Stimulated activated CD4-positive, alpha-beta T cell treated with anti-CD3 and anti-CD28 coated beads, Interleukin-15, amount 100 ng/mL, for 1 hour (primary cell): ENCODE results near the gene CHAT.

Experiments used
- DNase-seq, 2 donors: peaks; one replicate each; pipeline ENCODE4 v3.0.0-alpha.2; 2020; ENCODE audit warnings: low read depth in 1 of 2, low spot score in 1 of 2

Gene CHAT

DNA sequence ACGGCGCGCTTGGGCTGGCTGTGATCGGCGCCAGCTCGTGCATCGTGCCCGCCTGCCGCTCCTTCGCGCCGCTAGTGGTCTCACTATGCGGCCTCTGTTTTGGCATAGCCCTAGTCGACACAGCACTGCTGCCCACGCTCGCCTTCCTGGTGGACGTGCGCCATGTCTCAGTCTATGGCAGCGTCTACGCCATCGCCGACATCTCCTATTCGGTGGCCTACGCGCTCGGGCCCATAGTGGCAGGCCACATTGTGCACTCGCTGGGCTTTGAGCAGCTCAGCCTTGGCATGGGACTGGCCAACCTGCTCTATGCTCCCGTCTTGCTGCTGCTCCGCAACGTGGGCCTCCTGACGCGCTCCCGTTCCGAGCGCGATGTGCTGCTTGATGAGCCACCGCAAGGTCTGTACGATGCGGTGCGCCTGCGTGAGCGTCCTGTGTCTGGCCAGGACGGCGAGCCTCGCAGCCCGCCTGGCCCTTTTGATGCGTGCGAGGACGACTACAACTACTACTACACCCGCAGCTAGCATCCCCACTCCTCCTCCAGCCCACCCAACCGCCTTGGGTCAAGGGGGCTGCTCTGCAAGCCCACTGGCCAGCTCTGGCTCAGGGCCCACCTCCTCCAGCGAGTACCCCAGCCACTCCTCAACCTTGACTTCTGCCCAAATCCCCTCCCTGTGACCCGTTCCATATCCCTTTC is 1.9 kb upstream of the CHAT start:
- no peak for DNase-seq

DNA sequence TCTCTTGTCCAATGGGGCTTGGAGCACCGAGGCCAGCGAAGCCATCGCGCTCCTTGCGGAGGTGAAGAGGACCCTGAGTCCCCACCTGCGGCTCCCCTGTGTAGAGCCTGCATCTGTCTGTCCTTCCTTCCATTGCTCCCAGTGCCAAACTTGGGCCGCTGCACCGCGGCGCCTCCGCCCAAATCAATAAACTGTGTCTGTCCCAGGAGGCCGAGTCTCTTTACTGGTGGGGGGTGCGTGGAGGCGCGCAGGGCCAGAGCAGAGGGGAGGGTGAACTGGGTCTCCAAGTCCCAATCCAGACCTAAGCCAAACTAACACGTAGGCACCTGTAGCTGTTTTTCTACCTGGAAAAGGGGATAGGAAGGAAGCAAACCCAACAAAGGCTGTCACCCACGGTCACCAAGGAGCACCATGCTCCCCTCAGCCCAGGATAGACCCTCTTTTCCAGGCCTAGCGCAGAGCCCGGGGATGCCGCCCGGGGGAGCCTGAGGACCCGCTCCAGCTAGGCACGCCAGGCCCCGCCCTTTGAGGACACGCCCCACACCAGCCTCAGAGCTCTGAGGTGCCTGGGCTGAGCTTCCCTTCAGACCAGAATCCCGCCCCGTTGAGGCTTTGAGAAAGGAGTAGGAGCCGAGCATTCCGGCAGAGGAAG is 1.2 kb upstream of the CHAT start:
- DNase-seq: no peak

DNA sequence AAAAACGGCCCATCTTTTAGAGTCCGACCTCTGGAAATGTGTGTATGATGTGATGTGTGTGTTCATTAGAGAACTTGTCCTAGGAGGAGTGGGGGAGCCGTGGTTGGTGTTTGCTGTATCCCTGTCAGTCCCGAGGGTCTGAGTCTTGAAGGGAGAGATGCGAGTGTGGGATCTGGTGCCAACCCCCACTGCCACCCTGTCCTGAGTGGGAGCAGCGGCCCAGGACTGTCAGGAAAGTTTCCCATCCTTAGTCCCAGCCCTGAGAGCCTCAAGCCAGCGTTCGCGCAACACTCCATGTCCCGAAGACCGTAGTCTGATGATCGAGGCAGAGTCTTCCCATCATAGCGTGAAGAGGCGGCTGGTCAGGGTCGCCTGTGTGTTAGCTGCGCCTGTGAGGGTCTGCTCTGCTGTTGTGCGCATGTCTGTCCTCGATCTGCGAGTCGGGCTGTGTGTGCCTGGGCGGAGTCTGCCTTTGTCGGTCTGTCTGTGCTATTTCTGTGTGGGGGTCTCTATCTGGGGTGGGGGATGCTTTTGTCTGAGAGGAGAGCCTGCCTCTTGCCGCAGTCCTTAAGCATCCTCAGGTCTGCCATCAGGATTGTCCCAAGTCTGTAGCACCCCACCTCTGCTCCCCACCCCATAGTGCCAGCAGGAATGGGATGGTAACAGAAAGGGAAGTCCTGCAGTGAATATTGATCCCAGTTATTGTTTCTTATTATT is 514 bp upstream of the CHAT start:
- no peak for DNase-seq

DNA sequence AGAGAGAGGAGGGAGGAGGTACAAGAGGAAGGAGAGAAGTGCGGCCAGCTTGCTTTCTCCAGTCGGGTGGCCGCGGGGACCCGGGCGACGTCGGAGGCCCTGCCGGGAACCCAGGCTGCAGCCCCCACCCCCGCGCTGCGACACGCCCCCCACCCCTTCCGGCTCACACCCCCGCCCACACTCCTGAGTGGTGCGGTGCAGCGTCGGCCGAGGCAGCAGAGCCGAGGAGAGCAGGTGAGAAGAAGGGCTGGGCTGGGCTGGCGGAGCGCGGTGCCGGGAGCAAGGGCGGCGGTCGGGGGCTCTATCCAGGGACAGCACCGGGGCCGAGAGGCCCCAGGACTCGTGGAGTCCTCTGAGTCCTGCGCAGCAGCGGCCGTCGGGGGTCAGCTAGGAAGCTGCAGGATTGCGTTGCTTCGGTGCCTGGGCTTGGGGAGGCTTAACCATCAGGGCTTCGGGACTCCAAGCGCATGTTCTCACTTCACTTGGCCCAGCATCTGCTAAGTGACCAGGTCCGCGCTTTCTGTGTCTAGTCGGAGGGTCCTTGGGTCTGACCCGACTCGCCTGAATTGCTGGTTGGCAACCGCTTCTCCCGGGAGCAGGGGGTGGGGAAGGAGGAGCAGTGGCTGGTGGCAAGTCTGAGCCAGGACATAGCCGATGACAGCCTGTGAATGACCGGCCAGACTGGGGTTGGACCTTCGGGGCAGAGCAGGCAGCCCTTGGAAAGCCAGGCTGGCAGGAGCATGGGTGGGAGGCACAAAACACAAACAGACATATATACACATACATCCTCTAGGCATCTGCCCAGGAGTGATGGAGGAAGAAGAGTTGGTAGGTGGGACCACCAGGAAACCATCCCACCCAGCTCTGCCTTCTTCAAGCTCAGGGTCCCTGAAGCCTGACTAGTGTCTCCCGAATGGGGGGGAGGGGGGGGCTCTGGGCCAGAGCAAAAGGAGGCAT is 683 bp downstream of the CHAT start:
- no peak for DNase-seq

DNA sequence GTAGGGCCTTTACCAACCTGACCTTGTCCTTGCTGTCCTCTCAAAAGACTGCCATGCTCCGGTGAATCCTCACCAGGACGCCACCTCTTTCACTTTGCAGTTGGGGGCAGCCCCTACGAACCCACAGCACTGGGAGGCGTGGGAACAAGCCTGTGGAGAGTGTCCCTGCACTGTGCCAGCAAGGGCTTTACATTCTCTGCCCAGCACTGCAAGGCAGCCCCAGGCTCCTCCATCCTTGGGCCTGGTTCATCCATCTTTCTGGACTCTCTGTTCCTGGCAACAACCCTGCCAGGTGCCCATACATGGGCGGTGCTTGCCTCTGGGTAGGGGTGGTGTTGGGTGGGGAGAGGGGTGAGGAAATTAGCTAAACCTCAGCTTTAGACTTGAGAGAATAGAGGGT is 1.4 kb downstream of the CHAT start:
- no peak for DNase-seq

DNA sequence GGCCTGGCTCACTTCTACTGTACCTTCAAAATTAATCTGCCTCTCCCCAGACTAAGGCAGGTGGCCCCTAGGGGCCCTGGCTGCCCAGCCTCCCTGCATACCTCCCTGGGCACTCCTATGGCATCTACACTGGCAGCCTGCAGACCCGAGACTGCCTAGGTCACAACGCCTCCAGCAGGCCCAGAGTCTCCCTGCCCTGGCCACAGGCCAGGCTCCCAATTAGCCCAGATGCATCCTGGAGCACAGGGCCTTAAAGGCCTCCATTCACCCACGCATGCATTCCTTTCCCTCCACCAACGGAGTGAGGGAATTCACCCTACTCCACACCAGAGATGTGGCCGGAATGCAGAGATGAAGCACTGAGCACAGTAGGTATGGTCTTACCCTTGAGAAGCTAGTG is 1.9 kb downstream of the CHAT start:
- no peak for DNase-seq

DNA sequence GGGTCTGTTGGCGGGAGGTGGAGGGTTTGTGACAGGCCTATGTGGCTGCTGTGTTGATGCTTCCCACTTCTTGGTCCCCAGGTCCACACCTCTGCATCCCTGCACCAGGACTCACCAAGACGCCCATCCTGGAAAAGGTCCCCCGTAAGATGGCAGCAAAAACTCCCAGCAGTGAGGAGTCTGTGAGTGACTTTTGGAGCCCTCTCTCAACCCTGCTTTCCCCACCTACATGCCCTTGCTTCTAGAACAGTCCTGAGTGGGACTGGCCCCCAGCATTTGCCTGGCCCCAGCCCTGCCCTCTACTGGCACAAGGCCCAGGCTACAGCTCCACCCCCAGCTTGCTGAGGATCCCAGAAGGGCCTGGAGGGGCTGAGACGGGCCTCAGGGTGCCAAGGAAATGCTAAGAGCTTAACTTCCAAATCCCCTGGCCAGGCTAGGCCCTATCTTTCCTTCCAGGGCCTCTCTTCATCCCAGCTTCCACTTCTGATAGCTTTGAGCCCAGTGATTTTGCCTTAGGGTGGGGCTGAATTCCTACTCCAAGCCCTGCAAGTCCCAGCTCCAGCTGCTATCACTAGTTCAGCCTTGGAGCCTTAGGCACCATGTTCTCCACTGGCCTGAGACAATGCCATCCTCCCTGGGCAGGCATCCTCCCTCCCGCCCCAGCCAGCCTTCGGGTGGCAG is 2.7 kb downstream of the CHAT start:
- no peak for DNase-seq

DNA sequence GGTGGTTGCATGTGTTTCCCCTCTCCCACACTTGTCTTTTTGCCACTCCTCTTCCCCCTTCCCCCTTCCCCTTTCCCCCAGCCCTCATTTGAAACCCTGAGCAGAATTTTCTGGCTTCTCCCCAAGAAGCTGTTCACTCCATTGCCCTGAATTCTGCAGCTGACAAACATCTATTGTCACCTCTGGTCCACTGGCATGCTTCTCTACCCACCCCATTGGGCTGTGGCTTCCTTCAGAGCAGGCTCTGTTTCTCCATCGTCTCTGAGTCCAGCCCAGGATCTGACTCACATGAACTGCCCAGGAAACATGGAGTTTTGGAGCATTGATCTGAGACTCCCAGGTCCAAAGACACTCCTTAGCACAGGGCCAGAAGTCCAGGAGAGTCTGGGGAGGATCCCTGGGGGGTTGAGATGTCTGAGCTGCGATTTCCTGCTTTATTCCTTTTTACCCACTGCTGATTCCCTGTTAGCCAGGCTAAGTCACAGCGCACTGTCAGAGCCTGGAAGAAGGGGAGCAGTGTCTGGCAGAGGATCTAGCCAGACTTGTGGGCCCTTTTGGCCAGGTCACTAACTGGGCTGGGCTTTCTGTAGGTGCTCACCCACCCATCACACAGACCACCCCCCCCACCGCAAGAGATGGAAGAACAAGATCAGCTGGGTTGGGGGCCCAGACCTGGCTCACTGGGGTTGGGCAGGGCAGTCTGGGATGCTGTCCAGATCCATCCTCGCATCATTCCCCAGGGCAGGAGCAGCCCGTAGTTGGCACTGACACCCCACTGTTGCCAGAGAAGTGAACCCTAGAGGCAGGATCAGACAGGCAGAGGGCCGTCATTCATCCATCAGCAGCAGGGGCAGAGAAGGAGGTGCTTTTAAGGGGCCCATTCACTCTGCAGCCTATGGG is 3.5 kb downstream of the CHAT start:
- no peak for DNase-seq

DNA sequence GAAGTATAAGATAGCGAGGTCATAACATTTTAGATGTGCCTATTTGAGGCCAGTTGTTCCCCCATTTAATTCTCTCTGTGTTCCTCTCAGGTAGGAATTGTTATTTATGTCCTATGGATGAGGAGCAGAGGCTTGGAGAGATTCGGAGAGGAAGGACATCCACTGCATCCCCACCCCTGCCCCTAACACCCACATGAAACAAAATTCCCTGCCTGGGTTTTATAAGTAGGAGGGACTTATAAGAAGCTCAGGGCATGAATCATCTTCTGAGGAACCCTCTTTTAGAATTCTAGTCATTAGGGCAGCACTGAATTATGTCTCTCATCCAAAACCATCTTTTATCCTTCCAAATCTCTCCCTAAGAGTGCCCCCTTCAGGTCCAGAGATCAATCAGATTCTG is 5.0 kb downstream of the CHAT start:
- DNase-seq: no peak

DNA sequence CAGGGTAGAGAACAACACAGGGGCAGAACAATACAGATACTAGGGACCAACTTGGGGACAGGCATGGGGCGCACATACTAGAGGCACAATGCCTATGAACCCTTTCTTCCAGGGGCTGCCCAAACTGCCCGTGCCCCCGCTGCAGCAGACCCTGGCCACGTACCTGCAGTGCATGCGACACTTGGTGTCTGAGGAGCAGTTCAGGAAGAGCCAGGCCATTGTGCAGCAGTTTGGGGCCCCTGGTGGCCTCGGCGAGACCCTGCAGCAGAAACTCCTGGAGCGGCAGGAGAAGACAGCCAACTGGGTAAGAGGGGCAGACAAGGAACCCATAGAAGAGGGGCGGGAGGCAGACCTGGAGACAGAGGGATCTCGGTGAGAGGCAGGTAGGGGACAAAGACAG is 5.8 kb downstream of the CHAT start:
- no peak for DNase-seq

DNA sequence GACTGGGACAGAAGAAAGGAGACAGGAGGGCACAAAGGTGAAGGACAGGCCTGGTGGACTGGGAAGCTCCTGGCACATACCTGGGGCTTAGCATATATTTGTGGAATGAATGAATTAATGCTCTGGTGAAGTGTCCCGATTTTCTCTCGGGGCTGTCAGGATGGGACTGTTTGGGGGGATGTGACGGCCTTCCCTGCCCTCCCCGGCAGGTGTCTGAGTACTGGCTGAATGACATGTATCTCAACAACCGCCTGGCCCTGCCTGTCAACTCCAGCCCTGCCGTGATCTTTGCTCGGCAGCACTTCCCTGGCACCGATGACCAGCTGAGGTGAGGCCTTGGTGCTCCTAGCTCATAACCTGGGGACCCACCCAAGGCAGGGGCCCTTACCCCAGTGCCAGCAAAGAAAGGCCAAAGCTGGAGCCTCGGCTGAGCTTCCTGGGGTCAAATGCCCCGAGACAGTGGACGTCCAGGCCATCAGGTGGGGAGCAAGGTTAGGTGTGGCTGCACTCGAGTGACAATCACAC is 6.5 kb downstream of the CHAT start:
- DNase-seq: no peak

DNA sequence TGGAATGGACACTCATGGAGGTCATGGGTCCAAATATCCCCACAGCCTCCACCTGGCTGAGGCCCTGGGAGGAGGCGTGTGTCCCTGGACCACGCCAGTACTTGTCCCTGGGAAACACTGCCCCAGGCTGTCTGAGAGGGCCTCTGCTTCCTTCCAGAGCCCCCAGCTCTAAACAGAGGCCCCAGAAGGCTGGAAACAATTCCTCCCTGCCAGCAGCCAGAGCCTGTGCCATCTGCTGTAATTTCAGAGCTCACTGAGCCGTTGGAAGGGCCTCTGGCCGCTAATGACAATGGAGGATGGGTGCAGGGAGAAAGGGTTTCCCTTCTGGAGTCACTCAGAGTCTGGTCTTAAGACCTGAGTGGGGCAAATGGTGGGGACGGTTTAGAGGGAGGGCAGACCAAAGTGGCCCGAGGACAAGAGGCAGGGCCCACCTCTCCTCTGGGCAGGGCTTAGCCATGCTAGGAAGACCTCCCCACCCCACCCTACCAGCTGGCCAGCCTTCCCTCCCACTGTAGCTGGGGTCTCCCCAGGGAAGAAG is 7.1 kb downstream of the CHAT start:
- DNase-seq: no peak

DNA sequence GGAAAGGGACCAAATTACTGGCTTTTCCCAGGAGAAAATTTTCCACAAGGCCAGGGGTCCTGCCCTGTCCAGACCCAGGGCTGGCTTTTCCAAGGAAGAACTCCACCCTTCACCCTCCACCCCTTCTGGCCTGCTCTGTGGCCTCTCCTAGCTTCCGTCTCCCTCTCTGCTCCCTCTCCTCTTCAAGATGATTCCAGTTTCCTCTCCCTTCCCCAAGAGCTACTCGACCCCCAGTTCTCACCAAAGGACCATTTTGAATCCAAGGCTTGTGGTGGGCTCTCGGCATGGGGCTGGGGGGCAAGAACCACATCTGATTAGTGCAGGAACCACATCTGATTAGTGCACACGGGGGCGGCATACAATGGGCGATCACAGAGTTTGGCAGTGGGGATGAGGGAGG is 7.7 kb downstream of the CHAT start:
- no peak for DNase-seq

DNA sequence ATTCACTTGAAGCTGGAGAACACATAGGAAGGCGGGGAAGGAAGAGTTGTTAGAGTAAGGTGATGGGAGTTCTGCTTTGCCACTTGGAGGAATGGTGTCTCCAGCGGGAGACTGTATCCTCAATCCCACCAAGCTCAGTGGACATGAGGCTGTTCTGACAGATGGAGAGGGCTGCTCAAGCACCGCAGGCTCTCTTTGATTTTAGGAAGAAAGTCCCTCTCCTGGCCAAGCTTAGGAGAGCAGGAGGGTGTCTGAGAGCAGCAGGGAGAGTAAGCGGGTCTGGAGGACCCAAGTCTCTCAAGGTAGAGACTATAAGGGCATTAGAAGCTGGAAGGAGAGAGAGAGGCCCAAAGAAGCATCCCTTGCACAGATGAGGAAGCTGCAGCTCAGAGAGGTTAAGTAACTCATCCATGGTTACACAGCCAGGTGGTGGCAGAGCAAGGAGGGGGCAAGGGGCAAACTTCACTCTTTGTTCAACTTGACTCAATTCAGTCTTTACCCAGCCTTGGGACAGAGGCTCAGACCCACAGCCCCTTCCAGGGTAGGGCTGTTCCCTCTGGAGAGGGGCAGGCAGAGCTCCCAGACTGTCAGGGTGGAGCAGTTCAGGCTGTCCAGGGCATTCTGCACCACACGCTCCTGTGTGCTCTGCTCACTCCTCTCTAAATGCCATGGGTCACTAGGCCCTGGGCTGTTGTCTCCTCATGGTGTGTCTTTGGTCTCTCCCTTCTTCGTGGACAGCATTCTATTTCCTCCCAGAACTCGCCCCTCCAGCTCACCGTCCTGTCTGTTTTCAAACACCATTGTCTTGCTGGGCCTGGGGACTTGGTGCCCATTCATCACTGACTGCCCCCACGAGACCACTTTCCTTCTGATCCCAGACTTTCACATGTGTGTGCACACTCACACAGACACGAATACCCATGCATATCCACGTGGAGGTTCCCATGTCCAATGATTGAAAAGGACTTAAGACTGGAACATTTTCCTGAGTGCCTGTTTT is 8.9 kb downstream of the CHAT start:
- no peak for DNase-seq

DNA sequence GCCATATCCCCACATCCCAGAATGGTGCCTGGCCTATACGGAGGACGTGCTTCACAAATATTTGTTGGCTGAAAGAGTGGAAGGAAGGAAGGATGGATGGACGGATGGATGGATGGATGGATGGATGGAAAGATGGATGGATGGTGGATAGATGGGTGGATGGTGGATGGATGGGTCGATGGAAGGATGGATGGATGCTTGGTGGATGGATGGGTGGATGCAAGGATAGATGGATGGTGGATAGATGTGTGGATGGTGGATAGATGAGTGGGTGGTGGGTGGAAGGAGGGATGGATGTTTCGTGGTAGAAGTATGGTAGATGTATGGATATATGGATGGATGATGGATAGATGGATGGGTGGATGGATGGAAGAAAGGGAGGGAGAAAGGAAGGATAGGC is 10.8 kb downstream of the CHAT start:
- DNase-seq: no peak

DNA sequence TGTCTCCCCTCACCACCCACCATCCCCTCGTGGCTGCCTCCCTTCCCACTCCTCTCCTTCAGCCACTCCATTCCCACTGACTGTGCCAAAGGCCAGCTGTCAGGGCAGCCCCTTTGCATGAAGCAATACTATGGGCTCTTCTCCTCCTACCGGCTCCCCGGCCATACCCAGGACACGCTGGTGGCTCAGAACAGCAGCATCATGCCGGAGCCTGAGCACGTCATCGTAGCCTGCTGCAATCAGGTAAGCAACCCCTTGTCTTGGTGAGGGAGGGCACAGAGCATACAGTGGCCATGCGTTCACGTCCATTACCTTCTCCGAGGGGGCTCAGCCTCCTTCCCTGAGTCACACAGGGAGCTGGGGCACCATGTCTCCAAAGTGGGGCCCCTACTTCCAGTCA is 11.6 kb downstream of the CHAT start:
- DNase-seq: no peak

DNA sequence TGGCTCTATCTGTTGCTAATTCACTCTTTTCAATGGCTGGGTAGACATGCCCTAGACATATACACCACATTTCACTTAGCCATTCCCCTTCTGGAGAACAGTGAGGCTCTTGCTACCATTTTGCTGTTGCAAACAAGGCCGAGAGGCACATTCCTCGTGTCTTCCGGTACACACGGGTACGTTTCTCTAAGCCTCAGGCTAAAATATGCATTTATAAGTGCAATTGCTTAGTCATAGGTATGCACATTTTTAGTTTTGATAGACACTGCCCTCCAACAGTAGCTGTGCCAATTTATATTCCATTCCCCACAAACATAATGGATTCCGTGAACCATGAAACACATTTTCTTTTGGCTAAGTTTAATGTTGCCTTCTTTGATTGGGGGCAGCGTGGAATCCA is 13.2 kb downstream of the CHAT start:
- no peak for DNase-seq

DNA sequence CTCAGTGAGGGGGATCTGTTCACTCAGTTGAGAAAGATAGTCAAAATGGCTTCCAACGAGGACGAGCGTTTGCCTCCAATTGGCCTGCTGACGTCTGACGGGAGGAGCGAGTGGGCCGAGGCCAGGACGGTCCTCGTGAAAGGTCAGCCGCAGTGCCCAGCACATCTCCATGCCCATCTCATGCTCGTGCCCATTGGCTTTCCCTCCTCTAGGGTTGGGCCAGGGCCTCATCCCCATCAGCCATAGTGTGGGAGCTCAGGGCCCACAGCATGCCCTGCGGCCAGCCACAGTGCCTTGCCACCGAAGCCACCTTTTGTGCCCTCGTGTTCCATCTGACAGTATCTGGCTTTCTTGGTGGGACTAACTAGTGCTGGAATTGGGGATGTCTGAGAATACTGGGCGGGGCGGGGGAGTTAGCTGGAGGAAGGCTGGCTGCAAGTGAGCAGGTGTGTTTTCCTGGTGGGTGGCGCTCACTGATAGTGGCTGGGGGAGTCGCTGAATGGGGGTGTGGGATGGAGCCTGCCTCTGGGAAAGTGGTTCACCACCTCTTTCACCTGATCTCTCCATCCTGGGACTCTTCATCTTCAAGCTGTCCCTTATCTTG is 13.9 kb downstream of the CHAT start:
- no peak for DNase-seq
